Neutrophil (primary cell): ENCODE measurements around the gene SQSTM1.

Experiments
- H3K27ac ChIP-seq: fragments of 200-600 bp; sonication (generic); 2 replicates; pipeline ENCODE4 v1.5.1; 2016; ENCODE audit warnings: mild to moderate bottlenecking, moderate library complexity
- H3K27me3 ChIP-seq: fragments of 200-600 bp; sonication (generic); 2 replicates; pipeline ENCODE4 v1.6.0; 2016; ENCODE audit warnings: mild to moderate bottlenecking
- H3K36me3 ChIP-seq: fragments of 200-600 bp; sonication (generic); 2 replicates; pipeline ENCODE4 v1.5.1; 2017
- H3K4me1 ChIP-seq, 2 experiments: fragments of 200-600 bp in 1 of 2; sonication (generic) in 1 of 2; 1 replicate in 1 of 2; 2 replicates in 1 of 2; pipeline versions ENCODE4 v1.5.1 to v1.6.1; 2013 to 2016; ENCODE audit warnings: low read depth in 1 of 2, low read length in 1 of 2, mild to moderate bottlenecking in 1 of 2, moderate library complexity in 1 of 2; ENCODE audit not compliant: control insufficient read depth in 1 of 2, insufficient read depth in 1 of 2
- H3K4me3 ChIP-seq, 2 experiments: fragments of 200-600 bp in 1 of 2; sonication (generic) in 1 of 2; 1 replicate in 1 of 2; 2 replicates in 1 of 2; pipeline ENCODE4 v1.5.1; 2013 to 2016; ENCODE audit warnings: low read depth in 1 of 2, low read length in 1 of 2, mild to moderate bottlenecking in 1 of 2, moderate library complexity in 1 of 2
- H3K9me3 ChIP-seq: fragments of 200-600 bp; sonication (generic); 2 replicates; pipeline ENCODE4 v1.5.1; 2016
- TF ChIP-seq, protein P1 (sequence below): fragments of 200-600 bp; sonication (generic); IDR thresholded peaks from 2 replicates; pipeline ENCODE4 v1.5.1; 2016; ENCODE audit warnings: antibody characterized with exemption

The SQSTM1 gene

DNA sequence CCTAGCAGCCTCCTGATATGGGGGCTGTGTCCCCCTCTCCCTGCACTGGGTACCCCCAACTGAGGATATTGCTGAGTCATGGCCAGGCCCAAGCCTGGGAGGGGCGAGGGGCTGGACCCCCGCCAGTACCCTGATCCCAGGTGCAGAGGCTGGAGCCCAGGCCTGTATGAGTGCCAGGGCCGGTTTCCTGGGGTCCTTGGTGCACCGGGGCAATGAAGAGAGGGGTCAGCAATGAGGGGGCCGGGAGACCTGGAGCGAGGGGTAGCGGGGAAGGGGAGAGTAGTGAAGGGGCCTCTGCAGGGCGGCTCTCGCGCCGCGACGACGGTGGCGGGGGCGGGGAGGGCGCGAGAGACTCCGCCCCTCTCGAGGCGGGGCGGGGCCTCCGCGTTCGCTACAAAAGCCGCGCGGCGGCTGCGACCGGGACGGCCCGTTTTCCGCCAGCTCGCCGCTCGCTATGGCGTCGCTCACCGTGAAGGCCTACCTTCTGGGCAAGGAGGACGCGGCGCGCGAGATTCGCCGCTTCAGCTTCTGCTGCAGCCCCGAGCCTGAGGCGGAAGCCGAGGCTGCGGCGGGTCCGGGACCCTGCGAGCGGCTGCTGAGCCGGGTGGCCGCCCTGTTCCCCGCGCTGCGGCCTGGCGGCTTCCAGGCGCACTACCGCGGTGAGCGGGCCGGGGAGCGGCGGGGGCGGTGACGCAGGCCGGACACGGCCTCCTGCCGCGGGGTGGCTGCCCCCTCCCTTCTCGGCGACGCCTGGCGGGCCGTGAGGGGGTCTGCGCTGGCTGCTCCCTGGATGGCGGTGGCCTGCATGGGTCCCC lies at the start of gene SQSTM1:
Gene SQSTM1 (plus strand): TSS at position 423 of the 815 bp plus-strand sequence. CDS start 32 bp downstream, at position 455.
- Histone ChIP-seq H3K27me3 (peaks cover 16% of the 10 kb centered on the region), H3K36me3 (peaks cover 34% of the 10 kb centered on the region), H3K9me3 (no peaks in the 10 kb centered on the region), H3K27ac (peak within 1 kb of the TSS; percentile 100), H3K4me3 (peak within 1 kb of the TSS; percentile 93 to 97), H3K4me1 (peaks cover 50 to 58% of the 10 kb centered on the region in 2 experiments)
- TF ChIP-seq, protein P1, sequence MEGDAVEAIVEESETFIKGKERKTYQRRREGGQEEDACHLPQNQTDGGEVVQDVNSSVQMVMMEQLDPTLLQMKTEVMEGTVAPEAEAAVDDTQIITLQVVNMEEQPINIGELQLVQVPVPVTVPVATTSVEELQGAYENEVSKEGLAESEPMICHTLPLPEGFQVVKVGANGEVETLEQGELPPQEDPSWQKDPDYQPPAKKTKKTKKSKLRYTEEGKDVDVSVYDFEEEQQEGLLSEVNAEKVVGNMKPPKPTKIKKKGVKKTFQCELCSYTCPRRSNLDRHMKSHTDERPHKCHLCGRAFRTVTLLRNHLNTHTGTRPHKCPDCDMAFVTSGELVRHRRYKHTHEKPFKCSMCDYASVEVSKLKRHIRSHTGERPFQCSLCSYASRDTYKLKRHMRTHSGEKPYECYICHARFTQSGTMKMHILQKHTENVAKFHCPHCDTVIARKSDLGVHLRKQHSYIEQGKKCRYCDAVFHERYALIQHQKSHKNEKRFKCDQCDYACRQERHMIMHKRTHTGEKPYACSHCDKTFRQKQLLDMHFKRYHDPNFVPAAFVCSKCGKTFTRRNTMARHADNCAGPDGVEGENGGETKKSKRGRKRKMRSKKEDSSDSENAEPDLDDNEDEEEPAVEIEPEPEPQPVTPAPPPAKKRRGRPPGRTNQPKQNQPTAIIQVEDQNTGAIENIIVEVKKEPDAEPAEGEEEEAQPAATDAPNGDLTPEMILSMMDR: peak; percentile 34

DNA sequence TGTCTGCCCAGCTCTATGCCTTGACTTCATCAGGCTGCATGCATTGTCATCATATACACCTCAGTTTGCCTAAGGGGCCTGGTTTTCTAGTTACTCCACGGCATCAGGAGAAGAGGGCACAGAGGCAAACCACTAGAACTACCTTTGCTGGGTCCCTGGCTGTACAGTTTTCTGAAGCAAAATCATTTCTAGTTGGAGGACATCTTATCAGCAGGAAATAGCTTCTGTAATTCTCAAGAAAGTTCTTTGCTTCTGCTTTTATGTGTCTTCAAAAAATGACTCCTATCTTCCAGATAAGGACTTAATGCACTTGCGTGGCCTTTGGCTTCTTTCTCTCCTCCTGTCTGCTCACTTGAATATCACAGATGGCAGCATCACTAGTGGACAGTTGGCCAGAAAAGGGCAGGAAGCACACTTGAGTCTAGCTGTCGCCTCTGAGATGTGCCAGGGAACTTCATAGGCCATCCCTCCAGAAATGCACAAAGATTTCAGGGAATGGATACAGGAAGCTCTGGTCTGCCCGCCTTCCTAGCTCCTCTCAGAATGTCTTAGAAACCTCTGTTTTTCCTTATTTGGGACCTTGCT lies 49.3 kb upstream of the SQSTM1 start:
- peak overlapping the region; percentile 68 for H3K27ac ChIP-seq
- TF ChIP-seq, protein P1: no peak

DNA sequence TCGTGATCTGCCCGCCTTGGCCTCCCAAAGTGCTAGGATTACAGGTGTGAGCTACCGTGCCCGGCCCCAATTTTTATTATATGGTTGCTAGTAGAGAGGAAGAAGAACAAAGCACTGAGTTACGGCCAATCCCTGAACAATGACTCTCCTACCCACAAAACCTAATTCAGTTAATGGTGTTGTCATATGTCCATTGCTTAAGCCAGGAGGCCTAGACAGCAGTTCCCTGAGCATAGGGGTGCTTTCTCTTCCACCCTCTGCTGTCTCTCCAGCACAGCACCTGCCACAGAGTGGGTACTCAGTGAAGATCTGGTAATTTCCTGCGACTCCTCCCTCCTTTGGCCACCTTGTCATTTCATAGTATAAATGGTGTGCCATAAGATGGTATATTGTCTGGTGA lies 48.4 kb upstream of the SQSTM1 start:
- TF ChIP-seq, protein P1: no peak
- Histone ChIP-seq H3K9me3 (no peaks in the 10 kb centered on the region), H3K27ac (peak overlapping the region; percentile 68), H3K27me3 (no peaks in the 10 kb centered on the region), H3K4me1 (peaks cover 59 to 63% of the 10 kb centered on the region in 2 experiments), H3K4me3 (no peak overlapping the region), H3K36me3 (peaks cover 86% of the 10 kb centered on the region)

More for the DNA sequence above, 49.3 kb upstream of the SQSTM1 start:
- Histone ChIP-seq H3K36me3 (peaks cover 87% of the 10 kb centered on the region), H3K4me1 (peaks cover 59 to 67% of the 10 kb centered on the region in 2 experiments), H3K4me3 (no peak overlapping the region), H3K27me3 (no peaks in the 10 kb centered on the region), H3K9me3 (no peaks in the 10 kb centered on the region)

DNA sequence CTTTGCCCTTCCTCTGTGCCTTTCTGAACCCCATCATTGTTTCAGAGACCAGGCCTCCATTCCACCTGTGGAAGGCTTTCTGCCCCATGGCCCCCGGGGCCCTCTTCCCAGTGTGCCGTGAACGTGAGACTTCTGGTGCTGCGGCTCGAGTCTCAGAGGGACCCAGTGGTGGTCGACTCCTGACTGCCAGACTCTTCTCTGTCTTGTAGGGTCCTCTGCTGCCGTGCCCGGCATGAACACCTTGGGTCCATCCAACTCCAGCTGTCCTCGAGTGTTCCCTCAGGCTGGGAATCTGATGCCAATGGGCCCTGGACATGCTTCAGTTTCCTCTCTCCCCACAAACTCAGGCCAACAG lies 47.0 kb upstream of the SQSTM1 start:
- Histone ChIP-seq H3K36me3 (peaks cover 85% of the 10 kb centered on the region), H3K9me3 (no peaks in the 10 kb centered on the region), H3K27ac (no peak overlapping the region), H3K27me3 (no peaks in the 10 kb centered on the region), H3K4me3 (no peak overlapping the region), H3K4me1 (peaks cover 63 to 69% of the 10 kb centered on the region in 2 experiments)
- TF ChIP-seq, protein P1: no peak

DNA sequence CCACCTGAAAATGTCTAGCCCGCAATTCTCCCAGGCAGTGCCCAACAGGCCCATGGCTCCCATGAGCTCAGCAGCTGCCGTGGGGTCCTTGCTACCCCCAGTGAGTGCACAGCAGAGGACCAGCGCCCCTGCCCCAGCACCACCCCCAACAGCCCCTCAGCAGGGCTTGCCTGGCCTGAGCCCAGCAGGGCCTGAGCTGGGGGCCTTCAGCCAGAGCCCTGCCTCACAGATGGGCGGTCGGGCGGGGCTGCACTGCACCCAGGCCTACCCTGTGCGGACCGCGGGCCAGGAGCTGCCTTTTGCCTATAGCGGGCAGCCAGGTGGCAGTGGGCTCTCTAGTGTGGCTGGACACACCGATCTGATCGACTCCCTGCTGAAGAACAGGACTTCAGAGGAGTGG lies 46.3 kb upstream of the SQSTM1 start:
- H3K36me3 ChIP-seq: peaks cover 78% of the 10 kb centered on the region
- H3K27me3 ChIP-seq: no peaks in the 10 kb centered on the region
- TF ChIP-seq, protein P1: no peak
- no peak overlapping the region for H3K4me3 ChIP-seq
- H3K27ac ChIP-seq: no peak overlapping the region
- H3K4me1 ChIP-seq: peaks cover 63 to 69% of the 10 kb centered on the region in 2 experiments
- H3K9me3 ChIP-seq: no peaks in the 10 kb centered on the region
